GM12873 (cell line): ENCODE results near the gene CHST1.

Experiments
- TF ChIP-seq, protein P1 (sequence below): IDR thresholded peaks from 2 replicates; pipeline ENCODE4 v1.5.1; 2012; ENCODE audit warnings: low read depth, mild to moderate bottlenecking, moderate library complexity, low read length, control low read depth; ENCODE audit not compliant: insufficient read depth; ENCODE audit errors: missing control alignments

The CHST1 gene

DNA sequence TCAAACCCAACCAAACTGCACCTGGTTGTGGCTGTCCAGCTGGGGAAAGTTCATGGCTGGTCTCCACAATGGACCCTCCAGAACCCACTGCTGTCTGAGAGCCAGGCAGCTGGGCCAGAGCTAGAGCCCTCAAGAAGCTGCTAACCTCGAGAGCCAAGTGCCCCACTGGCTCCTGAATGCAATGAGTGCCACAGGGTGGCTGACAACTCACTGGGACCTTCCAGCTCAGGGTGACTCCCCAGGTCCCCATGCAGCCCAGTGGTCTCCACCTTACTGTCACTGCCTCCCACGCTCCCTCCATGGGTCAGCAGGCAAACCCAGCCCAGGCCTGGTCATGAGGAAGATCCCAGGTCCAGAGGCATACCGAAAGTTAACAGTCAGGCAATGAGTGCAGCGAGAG lies 8.0 kb upstream of the CHST1 start:
- TF ChIP-seq, protein P1, sequence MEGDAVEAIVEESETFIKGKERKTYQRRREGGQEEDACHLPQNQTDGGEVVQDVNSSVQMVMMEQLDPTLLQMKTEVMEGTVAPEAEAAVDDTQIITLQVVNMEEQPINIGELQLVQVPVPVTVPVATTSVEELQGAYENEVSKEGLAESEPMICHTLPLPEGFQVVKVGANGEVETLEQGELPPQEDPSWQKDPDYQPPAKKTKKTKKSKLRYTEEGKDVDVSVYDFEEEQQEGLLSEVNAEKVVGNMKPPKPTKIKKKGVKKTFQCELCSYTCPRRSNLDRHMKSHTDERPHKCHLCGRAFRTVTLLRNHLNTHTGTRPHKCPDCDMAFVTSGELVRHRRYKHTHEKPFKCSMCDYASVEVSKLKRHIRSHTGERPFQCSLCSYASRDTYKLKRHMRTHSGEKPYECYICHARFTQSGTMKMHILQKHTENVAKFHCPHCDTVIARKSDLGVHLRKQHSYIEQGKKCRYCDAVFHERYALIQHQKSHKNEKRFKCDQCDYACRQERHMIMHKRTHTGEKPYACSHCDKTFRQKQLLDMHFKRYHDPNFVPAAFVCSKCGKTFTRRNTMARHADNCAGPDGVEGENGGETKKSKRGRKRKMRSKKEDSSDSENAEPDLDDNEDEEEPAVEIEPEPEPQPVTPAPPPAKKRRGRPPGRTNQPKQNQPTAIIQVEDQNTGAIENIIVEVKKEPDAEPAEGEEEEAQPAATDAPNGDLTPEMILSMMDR = no peak

DNA sequence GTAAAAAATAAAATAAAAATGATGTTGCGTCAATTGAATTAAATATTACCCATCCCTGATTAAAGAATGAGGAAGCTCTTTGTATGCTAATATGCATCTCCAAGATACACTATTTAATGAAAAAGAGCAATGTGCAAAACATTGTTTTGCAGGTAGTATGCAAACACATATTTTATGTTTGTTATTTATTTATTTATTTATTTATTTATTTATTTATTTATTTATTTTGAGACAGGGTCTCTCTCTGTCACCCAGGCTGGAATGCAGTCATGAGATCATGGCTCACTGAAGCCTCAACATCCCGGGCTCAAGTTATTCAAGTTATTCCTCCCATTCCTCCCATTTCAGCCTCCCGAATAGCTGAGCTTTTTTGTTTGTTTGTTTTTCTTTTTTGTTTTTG lies 7.2 kb upstream of the CHST1 start:
- TF ChIP-seq, protein P1 = no peak

DNA sequence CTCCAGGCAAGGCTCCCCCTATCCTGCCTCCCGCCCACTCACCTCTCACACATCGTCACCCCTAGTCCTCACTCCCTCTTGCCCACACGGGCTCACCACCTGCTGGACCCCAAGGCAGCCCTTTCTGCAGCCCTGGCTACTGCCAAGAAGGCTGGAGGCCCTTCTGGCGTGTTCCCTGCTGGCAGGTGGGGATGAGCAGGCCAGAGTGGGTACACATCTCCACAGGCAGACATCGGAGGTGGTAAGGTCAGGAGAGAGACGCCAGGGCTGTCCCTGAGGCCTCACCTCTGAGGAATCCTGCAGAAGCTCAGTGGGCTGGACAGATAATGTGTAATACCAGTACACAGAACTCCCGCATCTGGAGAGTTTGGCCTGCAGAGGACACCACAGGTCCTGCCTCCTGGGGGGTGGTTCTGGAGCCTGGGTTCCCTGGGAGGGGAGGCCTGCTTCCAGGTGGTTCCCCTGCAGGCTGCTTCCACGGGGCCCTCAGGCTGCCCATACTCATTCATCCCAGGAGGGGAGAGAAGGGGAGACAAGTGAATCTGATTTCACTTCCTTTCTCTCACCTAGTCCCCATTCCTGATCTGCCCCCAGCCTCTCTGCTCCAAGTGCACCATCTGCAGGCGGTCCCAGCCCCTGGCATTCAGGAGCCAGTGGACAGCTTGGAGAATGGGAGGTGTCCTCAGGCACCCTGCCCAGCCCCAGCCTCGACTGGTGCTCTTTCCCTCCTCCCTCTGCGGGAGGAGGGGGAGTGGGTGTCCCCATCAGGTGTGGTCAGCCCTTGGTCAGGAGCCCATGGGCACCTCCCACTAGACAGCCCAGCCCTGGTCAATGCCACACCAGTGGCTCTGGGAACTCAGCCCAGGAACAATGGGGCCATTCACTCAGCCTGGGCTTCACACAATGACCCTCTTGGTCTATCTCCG lies 6.1 kb upstream of the CHST1 start:
- TF ChIP-seq, protein P1 = no peak

- TF ChIP-seq, protein P1 = no peak
Measured at GRCh38 chr11:45670386-45671135, 5.1 kb upstream of the CHST1 start.

DNA sequence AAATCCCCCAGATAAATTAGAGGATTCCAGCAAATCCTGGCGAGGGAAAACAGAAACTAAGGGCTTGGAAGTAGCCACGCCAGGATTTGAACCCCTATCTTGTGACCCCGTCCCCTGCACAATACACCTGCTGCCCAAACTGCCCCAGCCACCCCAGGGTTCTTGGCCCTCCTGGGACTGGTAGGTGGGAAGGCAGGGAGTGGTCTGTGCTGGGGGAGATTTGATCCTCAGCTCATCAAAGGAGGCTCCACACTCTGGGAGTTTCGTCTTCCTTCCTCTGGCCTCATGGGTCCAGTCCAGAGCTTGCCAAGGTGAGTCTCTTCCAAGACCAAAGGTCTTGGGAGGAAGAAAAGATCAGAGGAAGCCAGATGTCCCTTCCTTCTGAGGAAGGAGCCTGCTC lies 4.5 kb upstream of the CHST1 start:
- TF ChIP-seq, protein P1 = no peak

DNA sequence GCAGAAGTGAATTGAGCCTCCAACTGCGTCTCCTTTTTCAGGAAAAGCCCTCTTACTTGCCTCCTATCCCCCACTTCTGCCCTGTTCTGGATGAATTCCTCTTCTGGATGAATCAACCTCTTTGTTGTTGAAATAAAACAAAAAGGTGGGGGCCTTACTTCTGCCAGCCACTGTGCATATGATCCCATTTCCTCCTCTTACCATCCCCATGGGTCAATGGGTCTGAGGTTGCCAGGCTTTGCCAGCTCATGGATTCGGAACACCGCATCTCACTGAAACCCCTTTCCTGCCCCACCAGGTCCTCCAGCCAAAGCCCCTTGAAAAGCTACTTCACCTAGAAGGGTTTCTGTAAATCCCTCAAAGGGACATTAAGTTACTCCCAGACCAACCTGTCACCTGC lies 3.7 kb upstream of the CHST1 start:
- TF ChIP-seq, protein P1 = no peak
